Activated CD4-positive, alpha-beta T cell treated with anti-CD3 and anti-CD28 coated beads for 1 hour (primary cell): ENCODE measurements around the gene FHDC1.

Source experiments
- DNase-seq: peaks from one replicate; pipeline ENCODE4 v3.0.0-alpha.2; 2020

The FHDC1 gene

DNA sequence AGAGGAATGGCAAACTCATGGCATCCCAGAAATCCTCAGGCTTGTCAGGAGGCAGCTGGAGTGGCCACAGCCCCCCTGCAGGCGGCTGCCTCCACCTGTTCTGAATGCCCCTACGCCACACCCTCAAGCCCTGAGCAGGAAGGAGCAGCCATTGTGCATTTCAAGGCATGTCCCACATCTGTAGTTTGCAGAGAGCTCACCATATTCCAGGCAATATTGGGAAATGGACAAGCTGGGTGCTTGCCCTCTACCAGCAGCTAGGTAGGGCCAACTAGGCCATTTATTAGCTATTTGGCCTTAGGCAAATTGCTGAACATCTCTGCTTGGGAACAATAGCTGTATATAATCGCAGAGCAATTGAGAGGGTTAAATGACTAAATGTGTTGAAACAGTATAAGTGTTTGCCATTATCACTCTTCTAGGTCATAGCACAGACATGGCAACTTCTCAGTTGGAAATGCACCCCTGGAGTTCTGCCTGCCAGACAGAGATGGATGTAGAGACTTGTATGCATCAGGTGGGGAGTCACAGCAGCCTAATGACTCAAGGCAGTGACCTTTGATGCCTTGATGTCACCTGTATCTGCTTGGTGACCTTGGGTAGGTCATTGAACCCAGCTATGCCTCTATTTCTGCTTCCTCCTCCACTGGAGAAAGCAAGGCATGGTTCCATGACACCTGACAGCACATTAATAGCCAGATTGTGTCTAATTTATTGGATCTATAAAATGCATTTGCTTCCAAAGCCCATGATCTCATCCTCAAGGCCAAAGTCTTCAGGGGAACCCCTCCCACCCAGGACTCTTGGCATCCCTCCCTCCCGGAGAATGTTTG is 52.8 kb downstream of the FHDC1 start:
- DNase-seq, result no peak

GRCh38 chr4:152989554-152989970 is 53.4 kb downstream of the FHDC1 start:
- no peak for DNase-seq

DNA sequence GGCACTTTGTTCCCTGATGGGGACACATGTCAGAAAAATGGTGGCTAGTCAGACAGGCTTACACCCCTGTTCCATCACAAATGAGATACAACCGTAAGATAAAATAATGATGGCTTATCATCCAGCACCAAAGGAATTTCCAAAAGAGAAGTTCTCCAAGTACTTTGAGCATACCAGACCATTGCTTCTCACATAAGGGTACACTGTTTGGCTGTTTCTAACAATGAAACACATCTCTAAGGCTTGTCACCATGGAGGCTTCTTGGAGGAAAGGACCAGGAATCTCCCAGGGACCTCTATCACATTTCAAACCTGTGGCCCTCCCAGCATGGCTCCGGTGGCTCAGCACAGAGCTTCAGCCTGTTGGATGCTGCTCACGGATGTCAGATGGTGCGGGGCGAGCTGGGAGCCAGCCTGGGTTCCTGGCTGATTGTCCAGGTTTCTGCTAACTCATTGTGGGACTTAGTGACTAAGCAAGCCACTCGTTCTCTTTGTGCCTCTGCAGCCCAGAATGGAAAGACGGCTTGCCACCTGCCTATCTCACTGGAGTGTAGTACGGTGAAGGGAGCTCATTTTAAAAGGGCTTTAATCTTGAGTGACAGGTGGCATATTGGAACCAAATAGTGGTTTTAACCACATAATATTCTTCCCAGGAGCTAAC is 54.5 kb downstream of the FHDC1 start:
- DNase-seq, result no peak

DNA sequence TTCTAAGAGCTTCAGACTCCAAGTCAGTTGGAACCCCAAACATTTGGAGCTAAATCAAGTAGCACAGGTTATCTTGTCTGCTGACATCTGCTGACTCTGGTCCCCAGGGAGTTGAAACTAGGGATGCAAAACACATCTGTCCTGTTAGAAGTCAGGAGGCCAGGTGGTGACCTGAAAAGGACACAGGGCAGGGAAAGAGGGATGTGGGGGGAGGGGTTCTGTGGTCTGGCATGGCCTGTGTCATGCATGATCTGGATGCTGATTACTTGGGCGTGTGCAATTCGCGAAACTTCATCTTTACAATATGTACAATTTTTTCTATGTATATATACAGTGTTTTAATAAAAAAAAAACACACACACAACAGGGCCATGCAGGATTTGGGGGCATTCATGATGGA is 55.3 kb downstream of the FHDC1 start:
- DNase-seq, result no peak

DNA sequence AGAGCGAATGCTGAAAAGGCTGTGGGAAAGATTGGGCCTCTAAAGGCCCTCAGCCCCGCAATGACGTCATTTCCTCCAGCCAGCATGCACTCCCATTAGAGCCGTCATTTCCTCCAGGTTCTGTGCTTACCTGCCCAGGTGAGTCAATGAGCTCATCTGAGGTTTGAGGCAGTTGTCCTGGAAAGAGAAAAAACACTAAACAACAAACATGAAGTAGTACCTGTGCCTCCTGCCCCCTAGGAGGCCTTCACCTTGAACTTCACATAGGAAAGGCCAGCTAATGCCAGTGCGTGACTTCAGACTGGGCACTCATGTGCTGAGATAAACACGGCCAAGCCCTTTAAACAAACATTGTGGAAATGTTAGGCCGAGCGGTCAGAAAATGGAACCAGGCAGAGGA is 55.9 kb downstream of the FHDC1 start:
- no peak for DNase-seq

DNA sequence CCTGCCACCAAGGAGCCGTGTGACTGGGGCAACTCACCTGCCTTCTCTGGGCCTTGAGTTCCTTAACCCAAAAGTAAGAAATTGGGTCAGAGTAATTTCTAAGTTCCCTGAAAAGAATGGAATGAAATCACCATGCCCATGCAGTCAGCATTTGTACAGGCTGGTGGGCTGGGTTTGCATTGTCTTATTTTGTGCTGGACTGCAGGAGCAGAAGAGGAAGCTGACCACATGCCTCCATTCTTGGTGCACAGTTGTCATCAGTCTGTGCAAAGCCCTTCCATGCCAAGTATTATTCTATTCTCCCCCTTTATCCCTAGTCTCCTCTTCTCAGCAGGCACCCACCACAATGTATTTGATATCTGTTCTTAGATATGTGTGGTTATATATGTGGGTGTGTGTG is 56.3 kb downstream of the FHDC1 start:
- no peak for DNase-seq

- no peak for DNase-seq
Measured at GRCh38 chr4:152994038-152994437, 57.9 kb downstream of the FHDC1 start.

GRCh38 chr4:152996111-152996571 is 60.0 kb downstream of the FHDC1 start:
- DNase-seq, result no peak

GRCh38 chr4:152996672-152997071 is 60.5 kb downstream of the FHDC1 start:
- no peak for DNase-seq

DNA sequence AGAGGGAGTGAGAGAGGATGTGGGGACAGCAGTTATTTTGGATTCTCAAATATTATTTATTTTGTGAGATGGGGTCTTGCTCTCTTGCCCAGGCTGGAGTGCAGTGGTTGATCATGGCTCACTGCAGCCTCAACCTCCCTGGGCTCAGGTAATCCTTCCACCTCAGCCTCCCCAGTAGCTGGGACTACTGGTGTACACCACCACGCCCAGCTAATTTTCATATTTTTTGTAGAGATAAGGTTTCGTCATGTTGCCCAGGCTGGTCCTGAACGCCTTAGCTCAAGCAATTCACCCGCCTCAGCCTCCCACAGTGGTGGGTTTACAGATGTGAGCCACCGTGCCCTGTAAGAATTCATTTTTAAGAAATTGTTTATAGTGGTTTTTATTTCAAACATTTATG is 61.2 kb downstream of the FHDC1 start:
- DNase-seq, result no peak

DNA sequence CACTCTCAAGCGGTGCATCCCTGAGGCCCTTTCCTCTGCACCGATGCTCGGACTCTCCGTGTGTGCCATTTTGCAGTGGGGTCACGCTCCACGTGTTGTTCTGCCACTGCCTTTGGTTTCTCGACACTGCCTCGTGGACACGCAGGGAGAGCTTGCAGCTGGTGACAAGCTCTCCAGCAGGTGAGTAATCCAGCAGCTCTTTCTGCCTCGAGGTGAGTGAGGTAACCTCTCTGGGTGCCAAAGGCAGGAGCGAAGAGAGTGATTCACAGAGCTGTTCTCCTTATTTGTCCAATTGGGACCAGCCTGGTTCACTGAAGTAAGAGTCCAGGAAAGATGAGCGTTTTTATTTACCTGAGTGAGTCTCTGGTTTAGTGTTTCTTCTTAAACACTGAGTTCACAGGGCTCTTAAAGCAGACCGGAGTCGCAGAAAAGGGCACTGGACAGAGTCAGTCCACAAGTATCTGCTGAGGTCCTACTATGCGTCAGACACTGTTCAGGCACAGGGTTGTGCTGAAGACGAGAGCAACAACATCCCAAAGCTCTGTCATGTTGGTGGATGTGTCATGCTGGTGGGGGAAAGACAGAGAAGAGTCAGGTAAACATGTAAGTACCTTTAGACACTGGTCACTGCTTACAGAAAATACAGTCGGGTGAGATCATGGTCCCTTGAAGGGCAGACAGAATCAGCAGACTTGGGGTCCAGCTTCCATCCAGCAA is 61.8 kb downstream of the FHDC1 start:
- no peak for DNase-seq

GRCh38 chr4:152998861-152999260 is 62.7 kb downstream of the FHDC1 start:
- DNase-seq, result no peak

GRCh38 chr4:152999346-153000075 is 63.4 kb downstream of the FHDC1 start:
- no peak for DNase-seq

DNA sequence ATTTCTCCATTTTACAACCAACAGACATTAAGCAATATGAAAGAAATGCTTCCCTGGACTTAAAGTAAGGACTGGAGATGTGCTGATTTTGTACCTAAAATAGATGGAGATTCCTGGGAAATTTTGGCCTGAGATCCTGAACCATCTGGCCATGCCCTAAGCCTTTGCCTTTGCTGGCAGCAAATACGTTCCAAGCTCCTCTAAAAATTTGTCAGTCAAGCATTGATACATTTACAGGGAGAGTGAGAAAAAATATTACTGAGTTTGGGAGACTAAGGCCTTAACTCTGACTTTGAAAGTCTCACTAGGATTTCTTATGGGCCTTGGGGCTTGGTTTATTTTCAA is 63.9 kb downstream of the FHDC1 start:
- no peak for DNase-seq

DNA sequence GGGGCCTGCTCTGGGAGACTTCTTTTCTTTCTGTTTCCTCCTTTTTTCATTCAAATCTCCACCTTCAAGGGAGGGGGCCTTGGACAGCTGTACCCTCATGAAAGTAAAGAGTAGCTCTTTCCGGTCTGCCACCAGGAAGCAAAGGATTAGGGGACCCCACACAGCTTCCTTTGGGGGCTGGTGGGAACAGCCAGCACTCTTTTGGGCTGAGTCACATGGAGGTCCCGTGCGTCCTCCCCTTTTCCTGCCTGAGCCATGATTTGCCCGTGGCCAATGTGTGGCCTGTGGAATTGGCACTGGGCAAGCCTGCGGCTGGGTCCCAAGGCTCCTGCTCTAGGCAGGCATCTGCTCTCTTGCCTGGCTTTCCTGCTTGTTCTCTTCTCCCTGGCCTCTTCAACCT is 65.5 kb downstream of the FHDC1 start:
- no peak for DNase-seq

GRCh38 chr4:153002110-153002509 is 66.0 kb downstream of the FHDC1 start:
- no peak for DNase-seq

DNA sequence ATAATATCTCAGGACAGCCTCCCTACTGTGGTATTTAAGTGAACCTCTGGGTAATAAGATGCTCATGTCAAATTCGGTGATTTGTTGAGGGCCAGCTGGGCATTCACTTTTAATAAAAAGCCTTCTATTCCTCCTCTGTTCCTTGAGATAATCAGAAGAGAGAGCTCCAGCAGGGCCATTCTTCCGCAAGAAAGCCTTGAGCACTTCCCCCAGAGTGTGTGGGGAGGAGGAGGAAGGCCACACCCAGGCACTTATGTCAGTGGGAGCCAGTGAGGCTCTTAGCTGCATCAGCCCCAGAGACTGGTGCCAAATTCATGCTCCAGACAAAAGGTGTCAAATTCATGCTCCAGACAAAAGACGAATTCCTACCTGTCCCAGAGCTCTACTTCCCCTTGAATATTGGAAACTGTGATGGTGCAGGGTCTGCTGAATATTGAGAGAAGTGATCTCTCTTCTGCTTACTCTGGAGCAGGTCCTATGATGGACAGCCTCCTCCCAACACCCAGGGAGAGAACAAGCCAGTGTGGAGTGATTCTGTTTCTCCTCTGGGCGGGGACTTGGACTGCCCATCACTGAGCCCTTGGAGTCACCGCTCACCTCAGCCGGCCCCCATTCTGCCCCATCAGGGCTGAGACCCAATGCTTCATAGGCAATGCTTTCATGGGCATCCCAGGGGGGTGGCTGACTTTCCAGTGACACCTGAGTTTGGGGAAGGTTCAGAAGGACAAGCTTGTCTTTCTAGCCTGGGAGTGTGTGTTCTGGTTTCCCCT is 68.1 kb downstream of the FHDC1 start:
- DNase-seq, result no peak

DNA sequence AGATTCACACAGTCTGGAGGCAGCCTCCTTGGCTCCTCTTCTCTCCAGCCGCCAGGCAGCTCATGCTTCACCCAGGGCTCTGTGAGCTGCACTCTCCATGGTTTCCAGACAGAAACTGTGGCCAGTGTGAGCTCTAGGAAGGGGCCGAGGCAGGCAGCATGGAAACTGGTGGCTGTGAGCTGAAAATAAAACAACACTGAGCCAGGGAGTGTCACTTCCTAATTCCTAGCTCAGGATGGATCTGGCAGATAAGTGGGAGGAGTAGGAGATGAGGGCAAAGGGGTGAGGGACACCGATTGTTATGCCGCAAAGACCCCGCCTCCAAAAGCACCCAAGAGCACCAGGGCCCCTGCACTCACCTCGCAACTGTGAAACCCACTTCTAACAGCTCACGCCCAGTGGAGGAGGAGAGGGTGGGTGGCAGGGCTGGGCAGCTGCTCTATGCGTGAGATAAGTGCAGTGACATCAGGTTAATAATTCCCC is 69.8 kb downstream of the FHDC1 start:
- DNase-seq, result no peak

GRCh38 chr4:153008578-153009199 is 72.6 kb downstream of the FHDC1 start:
- no peak for DNase-seq

GRCh38 chr4:153010146-153010545 is 74.0 kb downstream of the FHDC1 start:
- no peak for DNase-seq

DNA sequence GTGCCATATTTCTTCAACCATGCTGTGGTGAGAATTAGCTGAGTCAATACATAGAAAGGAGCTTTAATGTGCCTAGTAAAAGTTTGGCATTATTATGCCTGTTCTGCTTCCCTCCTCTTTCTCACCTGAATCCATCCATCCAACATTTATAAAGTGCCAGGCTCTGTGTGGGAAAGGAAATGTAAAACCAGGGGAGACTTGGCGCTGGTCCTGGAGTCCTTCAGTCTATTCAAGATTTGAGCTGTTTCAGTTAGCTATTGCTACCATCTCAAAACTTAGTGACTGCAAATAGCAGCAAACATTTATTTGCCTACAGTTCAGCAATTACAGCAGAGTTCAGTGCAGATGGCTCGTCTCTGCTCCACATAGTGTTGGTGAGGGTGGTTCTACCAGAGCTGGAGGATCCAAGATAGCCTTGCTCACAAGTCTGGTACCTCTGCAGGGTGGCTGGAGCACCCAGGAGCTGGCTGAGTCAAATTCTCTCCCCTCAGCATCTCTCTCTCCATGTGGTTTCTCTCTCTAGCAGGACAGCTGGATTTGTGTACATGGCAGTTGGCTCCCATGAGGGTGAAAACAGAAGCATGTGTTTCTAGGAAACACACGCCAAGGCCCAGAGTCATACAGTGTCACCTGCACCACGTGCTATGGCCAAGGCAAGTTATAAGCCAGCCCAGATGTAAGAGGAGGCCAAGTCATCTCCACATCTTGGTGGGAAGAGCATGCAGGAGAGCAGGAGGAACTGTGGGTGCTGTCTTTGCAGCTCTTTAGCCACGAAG is 77.3 kb downstream of the FHDC1 start:
- no peak for DNase-seq
